Measurements from ENCODE around the gene CREB3. TPM values are rescaled to one million over a fixed set of nuclear protein-coding genes. Genes with fewer than 3 reads are reported as not detected.

The CREB3 gene
- total RNA-seq, 1 donor from 2014 or later, result 29.2 TPM

GRCh38 chr9:35711501-35712428, 20.7 kb upstream of the CREB3 start:
- peaks cover 3% of the 10 kb centered on the region for H3K27me3 Mint-ChIP-seq (ENCODE audit: unreplicated experiment)
- H3K4me3 Mint-ChIP-seq (ENCODE audit: unreplicated experiment), result peak overlapping the region; percentile 12
- DNase-seq (ENCODE audit: low spot score), result no peak
- TF ChIP-seq CTCF (IDR thresholded peaks at IDR 0.05; ENCODE audit: unreplicated experiment), result no peak
- no peaks in the 10 kb centered on the region for H3K4me1 Mint-ChIP-seq (ENCODE audit: unreplicated experiment)
- no peaks in the 10 kb centered on the region for H3K9me3 Mint-ChIP-seq (ENCODE audit: unreplicated experiment)
- H3K27ac Mint-ChIP-seq (ENCODE audit: unreplicated experiment), result no peak overlapping the region
- peaks cover 85% of the 10 kb centered on the region for H3K36me3 Mint-ChIP-seq (ENCODE audit: low read depth, unreplicated experiment)

GRCh38 chr9:35712762-35713400, 19.6 kb upstream of the CREB3 start:
- DNase-seq (ENCODE audit: low spot score), result no peak
- TF ChIP-seq CTCF (IDR thresholded peaks at IDR 0.05; ENCODE audit: unreplicated experiment), result no peak

GRCh38 chr9:35713578-35713977, 18.9 kb upstream of the CREB3 start:
- DNase-seq (ENCODE audit: low spot score), result no peak
- peaks cover 2% of the 10 kb centered on the region for H3K27me3 Mint-ChIP-seq (ENCODE audit: unreplicated experiment)
- H3K4me1 Mint-ChIP-seq (ENCODE audit: unreplicated experiment), result no peaks in the 10 kb centered on the region
- peaks cover 82% of the 10 kb centered on the region for H3K36me3 Mint-ChIP-seq (ENCODE audit: low read depth, unreplicated experiment)
- no peak overlapping the region for H3K4me3 Mint-ChIP-seq (ENCODE audit: unreplicated experiment)
- H3K9me3 Mint-ChIP-seq (ENCODE audit: unreplicated experiment), result no peaks in the 10 kb centered on the region
- no peak for TF ChIP-seq CTCF (IDR thresholded peaks at IDR 0.05; ENCODE audit: unreplicated experiment)
- H3K27ac Mint-ChIP-seq (ENCODE audit: unreplicated experiment), result peak overlapping the region; percentile 9

More at GRCh38 chr9:35712762-35713400, 19.6 kb upstream of the CREB3 start:
- no peaks in the 10 kb centered on the region for H3K4me1 Mint-ChIP-seq (ENCODE audit: unreplicated experiment)
- H3K9me3 Mint-ChIP-seq (ENCODE audit: unreplicated experiment), result no peaks in the 10 kb centered on the region
- H3K27me3 Mint-ChIP-seq (ENCODE audit: unreplicated experiment), result no peaks in the 10 kb centered on the region
- H3K36me3 Mint-ChIP-seq (ENCODE audit: low read depth, unreplicated experiment), result peaks cover 82% of the 10 kb centered on the region
- H3K27ac Mint-ChIP-seq (ENCODE audit: unreplicated experiment), result no peak overlapping the region
- H3K4me3 Mint-ChIP-seq (ENCODE audit: unreplicated experiment), result no peak overlapping the region

- H3K36me3 Mint-ChIP-seq (ENCODE audit: low read depth, unreplicated experiment), result peaks cover 81% of the 10 kb centered on the region
- H3K27me3 Mint-ChIP-seq (ENCODE audit: unreplicated experiment), result peaks cover 2% of the 10 kb centered on the region
- H3K9me3 Mint-ChIP-seq (ENCODE audit: unreplicated experiment), result no peaks in the 10 kb centered on the region
- H3K4me3 Mint-ChIP-seq (ENCODE audit: unreplicated experiment), result peak overlapping the region; percentile 65
- H3K27ac Mint-ChIP-seq (ENCODE audit: unreplicated experiment), result peak overlapping the region; percentile 9
- TF ChIP-seq CTCF (IDR thresholded peaks at IDR 0.05; ENCODE audit: unreplicated experiment), result no peak
- no peaks in the 10 kb centered on the region for H3K4me1 Mint-ChIP-seq (ENCODE audit: unreplicated experiment)
- no peak for DNase-seq (ENCODE audit: low spot score)
Measured at GRCh38 chr9:35714123-35714522, 18.3 kb upstream of the CREB3 start.

Measured in endothelial cell (in vitro differentiated cells).